ENCODE data around the gene SC5D.

SC5D gene, protein sequence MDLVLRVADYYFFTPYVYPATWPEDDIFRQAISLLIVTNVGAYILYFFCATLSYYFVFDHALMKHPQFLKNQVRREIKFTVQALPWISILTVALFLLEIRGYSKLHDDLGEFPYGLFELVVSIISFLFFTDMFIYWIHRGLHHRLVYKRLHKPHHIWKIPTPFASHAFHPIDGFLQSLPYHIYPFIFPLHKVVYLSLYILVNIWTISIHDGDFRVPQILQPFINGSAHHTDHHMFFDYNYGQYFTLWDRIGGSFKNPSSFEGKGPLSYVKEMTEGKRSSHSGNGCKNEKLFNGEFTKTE

GRCh38 chr11:121292495-121293287, at the start of gene SC5D:
TSS of gene SC5D (plus strand) at chr11:121292771. CDS start at chr11:121303376, 10,605 bp downstream.
- peaks cover 9 to 16% of the 10 kb centered on the region in 2 donors for H3K36me3 Mint-ChIP-seq
- DNase-seq (peak; percentile 91), ATAC-seq (replicated peaks) (peak; percentile 90 to 93)
- no peaks in the 10 kb centered on the region for H3K27me3 Mint-ChIP-seq
- peak within 1 kb of the TSS; percentile 94 to 98 for H3K4me3 Mint-ChIP-seq
- peak within 1 kb of the TSS; percentile 97 for H3K27ac Mint-ChIP-seq
- peaks cover 23 to 38% of the 10 kb centered on the region in 2 donors for H3K4me1 Mint-ChIP-seq
- no peaks in the 10 kb centered on the region for H3K9me3 Mint-ChIP-seq

DNA sequence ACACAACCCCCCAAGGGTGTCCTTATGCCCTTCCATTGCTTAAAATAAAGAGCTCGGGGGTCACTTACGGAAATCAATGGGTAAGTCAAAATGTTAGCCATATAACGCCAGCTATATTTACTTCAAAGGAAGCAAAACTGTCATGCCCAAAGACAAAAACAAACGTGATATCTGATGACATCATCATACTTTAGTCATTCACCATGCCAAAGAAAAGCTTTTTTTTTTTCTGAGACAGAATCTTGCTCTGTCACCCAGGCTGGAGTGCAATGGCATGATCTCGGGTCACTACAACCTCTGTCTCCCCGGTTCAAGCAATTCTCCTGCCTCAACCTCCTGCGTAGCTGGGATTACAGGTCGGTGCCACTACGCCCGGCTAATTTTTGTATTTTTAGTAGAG, 47.7 kb upstream of the SC5D start:
- no peak for DNase-seq
- Mint-ChIP-seq H3K27ac (no peak overlapping the region), H3K4me3 (no peak overlapping the region)

GRCh38 chr11:121246021-121246768, 46.4 kb upstream of the SC5D start:
- Mint-ChIP-seq H3K9me3 (no peaks in the 10 kb centered on the region), H3K27ac (no peak overlapping the region), H3K4me3 (no peak overlapping the region), H3K27me3 (peaks cover 4 to 13% of the 10 kb centered on the region in 2 donors), H3K36me3 (no peaks in the 10 kb centered on the region), H3K4me1 (peaks cover 2 to 4% of the 10 kb centered on the region in 2 donors)
- DNase-seq (no peak), ATAC-seq (replicated peaks) (no peak)

More for the DNA sequence above, 47.7 kb upstream of the SC5D start:
- Mint-ChIP-seq H3K27me3 (peaks cover 6 to 11% of the 10 kb centered on the region in 2 donors), H3K9me3 (no peaks in the 10 kb centered on the region), H3K36me3 (no peaks in the 10 kb centered on the region), H3K4me1 (peaks cover 0 to 2% of the 10 kb centered on the region in 2 donors)
- ATAC-seq (replicated peaks), result no peak

- Mint-ChIP-seq H3K9me3 (no peaks in the 10 kb centered on the region), H3K36me3 (no peaks in the 10 kb centered on the region), H3K27ac (no peak overlapping the region), H3K27me3 (peaks cover 4 to 13% of the 10 kb centered on the region in 2 donors), H3K4me3 (no peak overlapping the region), H3K4me1 (peaks cover 2 to 4% of the 10 kb centered on the region in 2 donors)
- no peak for DNase-seq
- no peak for ATAC-seq (replicated peaks)
Measured at GRCh38 chr11:121246769-121247035, 45.9 kb upstream of the SC5D start.

DNA sequence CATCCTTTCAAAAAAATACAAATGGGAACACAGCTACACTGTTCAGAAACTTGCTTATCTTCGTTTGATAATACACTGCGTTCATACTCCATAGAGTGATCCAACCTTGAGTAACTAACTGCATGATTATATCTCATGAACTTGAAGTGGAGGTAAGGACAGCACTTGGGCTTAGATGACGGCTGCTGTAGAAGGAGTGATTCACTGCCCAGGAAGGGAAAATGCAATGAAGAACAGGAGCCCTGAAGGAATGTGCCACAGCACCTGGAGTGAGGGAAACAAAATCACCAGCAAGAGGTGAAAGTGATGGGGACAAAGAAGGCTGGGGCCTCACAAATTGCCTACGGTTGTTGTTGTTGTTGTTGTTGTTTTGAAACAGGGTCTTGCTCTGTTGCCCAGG, 44.1 kb upstream of the SC5D start:
- DNase-seq, result no peak
- H3K9me3 Mint-ChIP-seq, result peaks cover 3 to 4% of the 10 kb centered on the region in 2 donors
- peaks cover 2 to 4% of the 10 kb centered on the region in 2 donors for H3K4me1 Mint-ChIP-seq
- ATAC-seq (replicated peaks), result no peak
- H3K4me3 Mint-ChIP-seq, result no peak overlapping the region
- H3K27me3 Mint-ChIP-seq, result peaks cover 4 to 13% of the 10 kb centered on the region in 2 donors
- H3K36me3 Mint-ChIP-seq, result no peaks in the 10 kb centered on the region
- no peak overlapping the region for H3K27ac Mint-ChIP-seq

DNA sequence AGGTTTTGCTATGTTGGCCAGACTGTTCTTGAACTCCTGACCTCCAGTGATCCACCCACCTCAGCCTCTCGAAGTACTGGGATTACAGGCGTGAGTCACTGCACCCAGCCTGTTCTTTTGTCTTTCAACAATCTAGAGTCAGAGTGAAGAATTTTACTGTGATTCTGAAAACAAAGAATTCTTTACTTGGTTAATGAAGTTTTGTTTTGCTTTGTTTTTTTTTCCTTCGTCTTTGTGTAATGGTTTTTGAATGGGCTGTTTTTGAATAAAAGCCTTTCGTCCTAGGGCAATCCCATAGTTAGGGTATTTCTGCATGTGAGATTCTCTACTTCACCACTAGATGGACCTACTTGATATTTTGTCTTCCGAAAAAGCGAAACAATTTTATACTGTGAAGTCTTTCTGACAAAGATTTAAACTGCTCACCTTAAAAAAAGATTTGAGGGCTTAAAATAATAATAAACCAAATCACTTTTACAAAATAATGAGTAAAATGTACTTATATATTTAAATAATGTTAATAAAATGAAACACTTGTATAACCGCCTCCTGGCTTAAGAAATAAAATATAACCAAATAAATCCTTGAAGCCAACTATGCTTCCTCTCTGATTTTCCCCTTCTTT, 43.4 kb upstream of the SC5D start:
- no peak for DNase-seq

GRCh38 chr11:121250843-121251242, 41.7 kb upstream of the SC5D start:
- Mint-ChIP-seq H3K9me3 (peaks cover 7 to 12% of the 10 kb centered on the region in 2 donors), H3K36me3 (peaks cover 0 to 2% of the 10 kb centered on the region in 2 donors), H3K4me3 (no peak overlapping the region), H3K27me3 (peaks cover 11 to 23% of the 10 kb centered on the region in 2 donors), H3K4me1 (peaks cover 2 to 4% of the 10 kb centered on the region in 2 donors), H3K27ac (no peak overlapping the region)
- ATAC-seq (replicated peaks) (no peak), DNase-seq (no peak)

More for the DNA sequence above, 43.4 kb upstream of the SC5D start:
- peak; percentile 52 to 67 for ATAC-seq (replicated peaks)
- Mint-ChIP-seq H3K4me1 (peaks cover 2 to 4% of the 10 kb centered on the region in 2 donors), H3K27ac (no peak overlapping the region), H3K36me3 (peaks cover 0 to 2% of the 10 kb centered on the region in 2 donors), H3K27me3 (peaks cover 7 to 17% of the 10 kb centered on the region in 2 donors), H3K4me3 (no peak overlapping the region), H3K9me3 (peaks cover 5 to 7% of the 10 kb centered on the region in 2 donors)

GRCh38 chr11:121253951-121254350, 38.6 kb upstream of the SC5D start:
- ATAC-seq (replicated peaks) (no peak), DNase-seq (no peak)
- no peak overlapping the region for H3K27ac Mint-ChIP-seq
- no peak overlapping the region for H3K4me3 Mint-ChIP-seq
- H3K27me3 Mint-ChIP-seq, result peaks cover 10 to 17% of the 10 kb centered on the region in 2 donors
- peaks cover 2 to 4% of the 10 kb centered on the region in 2 donors for H3K4me1 Mint-ChIP-seq
- H3K9me3 Mint-ChIP-seq, result peaks cover 7 to 12% of the 10 kb centered on the region in 2 donors
- peaks cover 0 to 2% of the 10 kb centered on the region in 2 donors for H3K36me3 Mint-ChIP-seq

DNA sequence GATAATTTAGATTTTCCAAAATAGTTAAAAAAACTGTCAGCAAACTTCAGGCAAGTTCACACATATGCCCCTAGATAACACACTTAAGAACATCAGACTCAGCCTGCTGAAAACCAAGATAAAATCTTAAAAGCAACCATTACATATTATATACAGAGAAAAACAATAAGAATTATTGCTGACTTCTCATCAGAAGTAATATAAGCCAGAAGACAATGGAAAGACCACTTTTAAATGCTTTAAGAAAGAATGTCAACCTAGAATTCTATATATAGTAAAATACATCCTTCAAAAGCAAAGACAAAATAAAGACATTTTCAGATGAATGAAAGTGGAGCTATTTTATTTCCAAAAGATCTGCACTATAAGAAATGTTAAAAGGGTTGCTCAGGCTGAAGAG, 37.8 kb upstream of the SC5D start:
- Mint-ChIP-seq H3K4me1 (peaks cover 0 to 4% of the 10 kb centered on the region in 2 donors), H3K27ac (no peak overlapping the region), H3K9me3 (peaks cover 7 to 12% of the 10 kb centered on the region in 2 donors), H3K4me3 (no peak overlapping the region), H3K27me3 (peaks cover 10 to 17% of the 10 kb centered on the region in 2 donors), H3K36me3 (peaks cover 0 to 2% of the 10 kb centered on the region in 2 donors)
- DNase-seq, result no peak
- no peak for ATAC-seq (replicated peaks)

DNA sequence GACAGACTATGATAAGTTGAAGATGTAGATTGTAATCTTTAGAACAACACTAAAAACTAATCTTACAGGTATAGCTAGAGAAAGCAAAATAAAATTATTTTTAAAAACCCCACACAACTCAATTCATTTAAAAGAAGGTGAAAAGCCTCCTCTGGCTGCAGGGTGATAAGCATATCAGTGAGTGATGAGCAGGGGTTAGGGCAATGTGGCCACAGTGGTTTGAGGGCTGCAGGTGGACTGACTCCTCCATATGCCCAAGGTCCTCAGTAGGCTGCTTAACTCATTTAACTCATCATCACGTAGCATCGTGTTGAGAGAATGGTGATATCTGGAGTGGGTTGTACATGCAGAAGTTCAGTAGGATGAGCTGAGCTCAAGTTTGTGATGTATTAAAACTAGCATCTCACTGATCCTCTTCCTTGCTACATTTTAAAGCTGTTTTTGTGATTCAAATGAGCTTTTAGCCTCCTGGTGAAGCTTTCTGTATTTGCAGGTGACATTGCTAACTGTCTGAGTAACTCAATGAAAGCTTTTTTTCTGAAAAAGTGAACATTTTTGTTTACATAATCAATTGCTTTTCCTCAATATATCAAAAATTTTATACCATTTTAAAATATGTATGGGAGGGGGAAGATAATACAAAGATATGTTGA, 37.0 kb upstream of the SC5D start:
- Mint-ChIP-seq H3K27ac (no peak overlapping the region), H3K9me3 (peaks cover 7 to 12% of the 10 kb centered on the region in 2 donors), H3K36me3 (peaks cover 0 to 2% of the 10 kb centered on the region in 2 donors), H3K4me3 (no peak overlapping the region), H3K27me3 (peaks cover 10 to 13% of the 10 kb centered on the region in 2 donors), H3K4me1 (no peaks in the 10 kb centered on the region)
- ATAC-seq (replicated peaks), result no peak
- DNase-seq, result no peak

- Mint-ChIP-seq H3K36me3 (peaks cover 0 to 2% of the 10 kb centered on the region in 2 donors), H3K4me1 (no peaks in the 10 kb centered on the region), H3K9me3 (peaks cover 10 to 12% of the 10 kb centered on the region in 2 donors), H3K27ac (no peak overlapping the region), H3K27me3 (peaks cover 14 to 26% of the 10 kb centered on the region in 2 donors), H3K4me3 (no peak overlapping the region)
- no peak for DNase-seq
- no peak for ATAC-seq (replicated peaks)
Measured at GRCh38 chr11:121257289-121257688, 35.3 kb upstream of the SC5D start.

GRCh38 chr11:121257976-121258375, 34.6 kb upstream of the SC5D start:
- H3K4me3 Mint-ChIP-seq, result no peak overlapping the region
- ATAC-seq (replicated peaks) (no peak), DNase-seq (no peak)
- H3K27me3 Mint-ChIP-seq, result peaks cover 21 to 33% of the 10 kb centered on the region in 2 donors
- H3K9me3 Mint-ChIP-seq, result peaks cover 10 to 16% of the 10 kb centered on the region in 2 donors
- peaks cover 5 to 6% of the 10 kb centered on the region in 2 donors for H3K36me3 Mint-ChIP-seq
- H3K27ac Mint-ChIP-seq, result no peak overlapping the region
- H3K4me1 Mint-ChIP-seq, result no peaks in the 10 kb centered on the region

GRCh38 chr11:121265586-121265985, 27.0 kb upstream of the SC5D start:
- Mint-ChIP-seq H3K27me3 (peaks cover 57 to 74% of the 10 kb centered on the region in 2 donors), H3K36me3 (peaks cover 7 to 13% of the 10 kb centered on the region in 2 donors), H3K9me3 (peaks cover 7 to 11% of the 10 kb centered on the region in 2 donors), H3K27ac (no peak overlapping the region), H3K4me3 (no peak overlapping the region), H3K4me1 (no peaks in the 10 kb centered on the region)
- no peak for DNase-seq
- ATAC-seq (replicated peaks), result no peak
